Daoy (cell line): Measurements from ENCODE around the gene NUDT19. TPM values are rescaled to one million over a fixed set of nuclear protein-coding genes. Genes with fewer than 3 reads are reported as not detected.
"Not testable (repeated sequence)": the region's sequence is repeated elsewhere in the genome, so short reads cannot be mapped to it uniquely, and the experiment has no call there.

Source experiments
- DNase-seq: peaks from one replicate; pipeline ENCODE4 v3.0.0-alpha.2; 2015; ENCODE audit warnings: low read depth
- total RNA-seq: library from RNA; depleted of rRNA; stranded (reverse); fragments of >200 nt; shearing (Covaris generic); gene quantifications from 2 replicates; pipeline ENCODE4 v1.2.3, GENCODE V29; 2014

NUDT19 gene
- total RNA-seq, 1 experiment from 2014 or later, result 10.5 TPM

DNA sequence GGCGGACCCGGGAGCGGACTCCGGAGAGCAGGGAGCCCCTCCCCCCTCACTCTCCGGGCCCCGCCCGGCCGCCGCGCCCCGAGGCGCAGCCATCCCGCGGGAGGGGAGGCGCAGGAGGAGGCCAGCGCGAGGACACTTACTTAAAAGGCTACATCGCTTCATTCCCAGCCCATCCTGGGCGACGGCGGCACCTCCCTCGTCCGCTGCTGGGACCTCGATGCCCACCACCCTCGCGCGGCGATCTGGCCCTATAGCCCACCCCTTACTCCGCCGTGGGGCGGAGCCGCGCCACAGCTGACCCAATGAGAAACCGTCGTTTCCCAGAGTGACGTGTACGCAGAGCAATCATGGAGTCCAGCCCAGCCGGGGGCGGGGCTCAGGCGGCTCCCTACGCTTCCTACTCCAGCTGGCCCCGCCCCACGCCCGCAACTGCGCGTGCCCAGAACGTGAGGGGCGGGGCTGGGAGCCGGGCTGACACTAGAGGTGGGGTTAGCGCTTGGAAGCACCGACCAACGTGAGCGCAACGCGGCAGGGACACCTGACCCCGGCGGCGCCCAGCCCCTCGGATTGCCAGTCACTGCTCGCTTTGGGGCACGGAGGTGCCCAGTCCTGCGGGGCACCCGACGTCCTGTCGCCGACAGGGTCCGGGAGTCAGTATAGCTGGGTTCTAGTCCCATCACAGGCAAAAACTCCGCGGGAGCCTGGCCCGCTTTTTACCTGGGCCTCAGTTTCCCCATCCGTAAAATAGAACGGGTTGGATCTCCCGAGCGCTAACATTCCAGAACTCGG, 16.5 kb upstream of the NUDT19 start, which contains the start of gene ANKRD27:
Gene ANKRD27, minus strand, starts transcription at position 250 of the 789 bp plus-strand sequence. CDS start 16,165 bp downstream, outside the sequence.
- DNase-seq, result peak; percentile 99

DNA sequence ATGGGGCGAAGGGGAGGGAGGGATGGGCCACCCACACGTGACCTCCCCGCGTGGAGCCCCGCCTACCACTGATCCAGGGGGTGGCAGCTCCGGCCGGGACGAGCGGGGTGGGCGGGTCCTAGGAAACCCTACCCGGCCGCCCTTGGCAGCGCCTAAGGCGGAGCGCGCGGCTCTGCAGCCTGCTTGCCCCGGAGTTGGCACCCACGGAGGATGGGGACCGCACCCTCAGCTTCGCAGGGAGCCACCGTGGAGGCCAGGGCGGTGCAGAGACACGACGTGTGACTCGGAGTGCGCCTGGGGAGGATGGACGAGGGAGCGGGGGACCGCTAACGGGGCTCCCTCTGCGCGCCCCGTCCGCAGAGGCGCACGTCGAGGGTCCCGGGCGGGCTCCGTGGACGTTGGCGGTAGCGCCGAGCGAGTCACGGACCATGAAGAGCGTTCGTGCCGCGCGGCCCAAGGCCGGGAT, 15.9 kb upstream of the NUDT19 start, which contains the start of gene RGS9BP:
Gene RGS9BP, plus strand, starts transcription at position 129 of the 466 bp plus-strand sequence. CDS start 416 bp downstream, outside the sequence.
- DNase-seq, result peak; percentile 86

DNA sequence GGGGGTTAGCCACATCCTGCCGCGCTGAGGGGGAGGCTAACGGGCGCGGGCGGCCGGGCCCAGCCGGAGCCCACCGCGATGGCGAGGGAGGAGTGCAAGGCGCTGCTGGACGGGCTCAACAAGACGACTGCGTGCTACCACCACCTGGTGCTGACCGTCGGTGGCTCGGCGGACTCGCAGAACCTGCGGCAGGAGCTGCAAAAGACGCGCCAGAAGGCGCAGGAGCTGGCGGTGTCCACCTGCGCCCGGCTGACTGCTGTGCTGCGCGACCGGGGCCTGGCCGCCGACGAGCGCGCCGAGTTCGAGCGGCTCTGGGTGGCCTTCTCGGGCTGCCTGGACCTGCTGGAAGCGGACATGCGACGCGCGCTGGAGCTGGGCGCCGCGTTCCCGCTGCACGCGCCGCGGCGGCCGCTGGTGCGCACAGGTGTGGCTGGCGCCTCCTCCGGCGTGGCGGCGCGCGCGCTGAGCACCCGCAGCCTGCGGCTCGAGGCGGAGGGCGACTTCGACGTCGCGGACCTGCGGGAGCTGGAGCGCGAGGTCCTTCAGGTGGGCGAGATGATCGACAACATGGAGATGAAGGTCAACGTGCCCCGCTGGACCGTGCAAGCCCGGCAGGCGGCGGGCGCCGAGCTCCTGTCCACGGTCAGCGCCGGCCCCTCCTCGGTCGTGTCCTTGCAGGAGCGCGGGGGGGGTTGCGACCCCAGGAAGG, 15.3 kb upstream of the NUDT19 start:
- DNase-seq, result peak; percentile 29

DNA sequence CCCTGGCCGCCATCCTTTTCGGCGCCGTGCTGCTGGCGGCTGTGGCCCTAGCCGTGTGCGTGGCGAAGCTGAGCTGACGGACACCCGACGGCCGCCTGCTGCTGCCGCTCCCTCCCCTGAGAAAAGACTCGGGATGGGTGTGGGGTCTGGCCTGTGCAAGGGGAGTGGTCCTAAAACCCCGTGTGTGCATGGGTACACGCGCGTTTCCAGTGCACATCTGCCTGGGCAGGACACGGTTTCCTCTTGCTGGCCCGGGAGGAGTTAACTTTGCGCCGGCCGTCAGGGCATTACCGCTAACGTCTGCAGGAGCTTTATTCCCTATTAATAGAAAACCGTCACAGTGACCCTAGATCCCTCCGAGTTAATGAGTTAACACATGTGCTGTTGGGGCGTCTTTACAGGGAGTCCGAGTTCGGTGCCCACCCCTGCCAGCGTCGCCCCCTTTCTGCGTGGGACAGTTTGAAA, 14.7 kb upstream of the NUDT19 start:
- DNase-seq, result no peak

DNA sequence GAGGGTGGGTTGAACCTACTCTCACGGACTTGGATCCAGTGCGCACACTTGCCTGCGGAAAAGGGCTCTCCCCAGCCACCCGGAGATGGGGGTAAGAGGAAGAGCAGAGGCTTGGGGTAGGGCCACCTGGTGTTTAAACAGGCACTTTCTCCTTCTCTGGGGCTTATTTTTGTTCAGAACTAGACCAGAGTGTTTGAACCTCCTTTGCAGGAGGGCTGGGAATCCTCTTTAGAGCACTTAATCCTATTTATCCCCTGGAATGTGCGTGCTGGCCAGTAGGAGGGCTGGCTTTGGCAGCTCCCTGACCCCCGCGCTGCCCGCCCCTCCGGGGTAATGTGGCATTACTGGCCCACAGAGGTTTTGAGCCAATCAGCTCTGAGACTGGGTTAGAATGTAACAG, 14.0 kb upstream of the NUDT19 start:
- DNase-seq, result no peak

DNA sequence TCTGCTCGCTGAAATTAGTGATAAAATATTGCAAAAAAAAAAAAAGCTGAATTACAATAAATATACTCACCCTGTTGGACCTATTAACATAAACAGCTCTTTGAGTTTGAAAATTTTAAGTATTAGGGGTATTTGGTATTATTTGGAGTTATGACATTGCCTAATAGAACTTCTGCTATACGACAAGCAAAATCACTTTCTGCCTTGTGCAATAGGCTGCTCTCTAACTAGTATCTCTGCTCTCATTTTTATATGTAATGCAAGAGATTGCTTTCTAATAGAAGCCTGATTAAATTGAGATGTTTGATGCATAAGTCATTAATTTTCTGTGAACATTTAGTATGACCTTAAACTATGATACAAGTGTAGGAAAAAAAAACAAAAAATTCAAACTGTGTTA, 10.6 kb upstream of the NUDT19 start:
- no peak for DNase-seq

DNA sequence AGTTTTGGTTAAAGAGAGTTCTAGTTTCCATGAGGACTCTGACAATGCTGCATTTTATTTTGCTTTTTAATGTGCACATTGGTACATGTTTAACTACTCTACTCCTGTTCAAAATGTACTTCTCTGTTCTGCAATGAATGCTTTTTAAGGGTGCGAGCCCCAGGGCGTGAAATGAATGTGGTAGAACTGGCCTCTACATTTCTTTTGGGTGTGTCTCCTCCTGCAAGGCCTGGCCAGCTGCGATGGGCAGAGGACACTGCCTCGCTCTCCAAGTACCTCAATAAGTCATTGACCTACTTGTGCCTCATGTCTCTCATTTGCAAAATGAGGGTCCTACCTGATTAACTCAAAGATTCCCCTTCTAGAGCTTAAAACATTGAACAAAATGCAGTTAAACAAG, 9.3 kb upstream of the NUDT19 start:
- DNase-seq, result no peak

DNA sequence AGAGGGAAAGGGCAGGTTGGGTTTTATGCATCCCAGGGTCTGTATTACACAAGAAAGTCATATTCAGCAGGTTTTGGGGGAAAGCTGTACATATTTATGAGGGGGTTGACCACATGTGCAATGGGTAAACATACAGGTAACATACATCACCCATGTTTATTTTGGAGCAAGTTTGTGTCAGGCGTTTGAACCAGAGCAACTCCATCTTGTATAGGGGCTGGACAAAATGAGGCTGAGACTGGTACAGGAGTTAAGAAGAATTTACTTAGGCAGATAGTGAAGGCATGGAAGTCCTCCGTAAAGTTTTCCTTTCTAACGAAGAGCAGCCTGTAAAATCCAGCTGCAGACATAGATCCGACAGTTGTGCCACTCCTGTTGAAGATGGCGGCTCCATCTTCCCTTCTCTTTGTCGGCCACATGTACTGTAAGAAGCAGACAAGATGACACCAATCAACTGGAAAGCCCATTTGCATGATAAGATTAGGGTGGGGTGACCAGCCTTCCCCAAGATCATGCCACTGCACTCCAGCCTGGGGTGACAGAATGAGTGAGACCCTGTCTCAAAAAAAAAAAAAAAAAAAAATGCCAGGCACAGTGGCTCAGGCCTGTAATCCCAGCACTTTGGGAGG, 4.7 kb upstream of the NUDT19 start:
- DNase-seq, result no peak

DNA sequence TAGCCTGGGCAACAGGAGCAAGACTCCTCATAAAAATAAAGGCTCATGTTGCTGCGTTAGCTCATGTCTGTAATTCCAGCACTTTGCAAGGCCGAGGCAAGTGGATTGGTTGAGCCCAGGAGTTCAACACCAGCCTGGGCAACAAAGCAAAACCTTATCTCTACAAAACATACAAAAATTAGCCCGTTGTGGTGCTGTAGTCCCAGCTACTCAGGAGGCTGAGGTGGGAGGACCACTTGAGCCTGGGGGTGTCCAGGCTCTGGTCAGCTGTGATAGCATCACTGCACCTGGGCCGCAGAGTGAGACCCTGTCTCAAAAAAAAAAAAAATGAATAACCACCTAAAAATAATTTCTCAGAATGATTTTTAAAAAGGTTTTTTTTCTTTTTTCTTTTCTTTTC, 3.9 kb upstream of the NUDT19 start:
- no peak for DNase-seq

DNA sequence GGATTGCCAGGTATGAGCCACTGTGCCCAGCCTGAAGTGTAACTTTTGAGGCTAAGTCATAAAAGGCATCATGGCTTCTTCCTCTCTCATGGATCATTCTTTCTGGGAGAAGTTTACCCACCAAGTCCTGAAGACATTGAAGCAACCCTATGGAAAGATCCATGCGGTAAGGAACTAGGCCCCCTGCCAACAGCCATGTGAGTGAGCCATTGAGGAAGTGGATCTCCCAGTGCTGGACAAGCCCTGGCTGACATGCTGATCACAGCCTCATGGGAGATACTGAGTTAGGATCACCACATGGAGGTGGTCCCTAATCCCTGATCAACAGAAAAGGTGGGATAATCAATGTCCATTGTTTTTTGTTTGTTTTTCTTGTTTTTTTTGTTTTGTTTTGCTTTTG, 3.3 kb upstream of the NUDT19 start:
- DNase-seq, result no peak

DNA sequence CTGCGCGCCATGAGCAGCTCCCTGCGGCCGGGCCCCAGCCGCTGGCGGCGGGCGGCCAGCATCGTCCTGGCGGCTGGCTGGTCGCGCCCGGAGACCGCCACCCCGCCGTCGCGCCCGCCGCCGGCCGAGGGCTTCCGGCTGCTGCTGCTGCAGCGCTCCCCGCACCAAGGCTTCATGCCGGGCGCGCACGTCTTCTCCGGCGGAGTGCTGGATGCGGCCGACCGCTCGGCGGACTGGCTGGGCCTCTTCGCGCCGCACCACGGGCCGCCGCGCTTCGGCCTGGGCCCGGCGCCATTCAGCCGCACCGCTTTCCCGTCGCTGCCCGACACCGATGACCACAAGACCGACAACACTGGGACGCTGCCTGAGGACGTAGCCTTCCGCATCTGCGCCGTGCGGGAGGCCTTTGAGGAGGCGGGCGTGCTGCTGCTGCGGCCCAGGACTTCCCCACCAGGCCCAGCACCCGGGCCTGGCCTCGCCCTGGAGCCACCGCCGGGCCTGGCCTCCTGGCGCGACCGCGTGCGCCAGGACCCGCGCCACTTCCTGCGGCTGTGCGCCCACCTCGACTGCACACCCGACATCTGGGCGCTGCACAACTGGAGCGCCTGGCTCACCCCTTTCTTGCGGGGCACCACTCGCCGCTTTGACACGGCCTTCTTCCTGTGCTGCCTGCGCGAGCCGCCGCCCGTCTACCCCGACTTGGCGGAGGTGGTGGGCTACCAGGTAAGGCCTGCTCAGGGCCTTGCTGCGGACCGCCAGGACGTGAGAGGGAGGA, 518 bp downstream of the NUDT19 start:
- peak; percentile 78 for DNase-seq

DNA sequence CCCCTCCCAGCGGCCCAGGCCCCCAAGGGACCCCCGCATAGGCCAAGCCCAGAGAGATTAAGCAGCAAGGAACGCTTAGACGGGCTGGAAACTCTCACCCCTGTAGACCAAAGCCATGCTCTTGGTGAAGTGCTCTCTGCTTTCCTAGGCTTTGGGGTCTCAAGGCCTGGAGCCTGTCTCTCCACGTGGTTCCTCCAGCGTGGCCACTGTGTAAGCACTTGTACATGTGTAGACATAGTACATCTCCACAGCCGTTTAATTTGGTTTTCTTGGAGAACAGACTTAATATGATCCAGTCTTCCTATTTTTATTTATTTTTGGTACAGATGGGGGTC, 1.1 kb downstream of the NUDT19 start:
- no peak for DNase-seq

DNA sequence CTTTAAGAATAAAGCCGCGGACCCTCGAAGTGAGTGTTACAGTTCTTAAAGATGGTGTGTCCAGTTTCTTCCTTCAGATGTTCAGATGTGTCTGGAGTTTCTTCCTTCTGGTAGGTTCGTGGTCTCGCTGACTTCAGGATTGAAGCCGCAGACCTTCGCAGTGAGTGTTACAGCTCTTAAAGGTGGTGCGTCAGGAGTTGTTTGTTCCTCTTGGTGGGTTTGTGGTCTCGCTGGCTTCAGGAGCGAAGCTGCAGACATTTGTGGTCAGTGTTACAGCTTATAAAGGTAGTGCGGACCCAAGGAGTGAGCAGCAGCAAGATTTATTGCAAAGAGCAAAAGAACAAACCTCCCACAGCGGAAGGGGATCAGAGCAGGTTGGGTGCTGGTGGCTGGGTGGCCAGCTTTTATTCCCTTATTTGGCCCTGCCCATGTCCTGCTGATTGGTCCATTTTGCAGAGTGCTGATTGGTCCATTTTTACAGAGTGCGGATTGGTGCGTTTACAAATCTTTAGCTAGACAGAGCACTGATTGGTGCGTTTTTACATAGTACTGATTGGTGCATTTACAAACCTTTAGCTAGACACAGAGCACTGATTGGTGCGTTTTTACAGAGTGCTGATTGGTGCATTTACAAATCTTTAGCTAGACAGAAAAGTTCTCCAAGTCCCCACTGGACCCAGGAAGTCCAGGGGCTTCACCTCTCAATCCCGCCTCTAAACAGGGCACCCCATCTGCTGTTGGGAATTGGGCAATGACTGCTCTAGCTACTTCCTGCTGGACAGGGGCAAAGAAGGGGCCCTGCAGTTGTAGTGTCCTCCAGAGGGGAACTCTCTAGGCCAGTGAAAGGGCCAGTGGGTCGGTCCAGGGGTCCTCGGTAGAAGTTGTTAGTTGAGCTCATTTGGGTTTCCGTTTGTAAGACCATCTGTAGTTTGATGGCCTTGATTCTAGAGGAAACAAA, 1.8 kb downstream of the NUDT19 start:
- not testable (repeated sequence) for DNase-seq

DNA sequence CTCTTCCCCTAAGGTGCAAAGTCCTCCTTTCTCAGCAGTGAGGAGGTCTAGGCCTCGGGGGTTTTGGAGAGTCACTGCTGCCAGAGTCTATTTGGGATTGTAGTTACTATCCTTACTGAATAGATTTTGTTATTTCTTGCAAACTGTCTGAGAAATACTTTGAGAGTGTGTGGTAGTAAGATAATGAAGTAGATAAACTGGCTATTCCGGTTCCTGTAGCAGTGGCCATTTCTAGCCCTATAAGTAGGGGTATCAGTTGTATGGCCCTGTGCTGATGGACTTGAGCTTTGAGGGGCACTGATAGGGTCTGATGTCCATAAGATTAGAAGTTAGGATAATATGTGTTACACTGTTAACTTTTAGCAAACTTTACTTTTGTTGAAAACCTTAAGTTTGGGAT, 2.7 kb downstream of the NUDT19 start:
- DNase-seq, result not testable (repeated sequence)

DNA sequence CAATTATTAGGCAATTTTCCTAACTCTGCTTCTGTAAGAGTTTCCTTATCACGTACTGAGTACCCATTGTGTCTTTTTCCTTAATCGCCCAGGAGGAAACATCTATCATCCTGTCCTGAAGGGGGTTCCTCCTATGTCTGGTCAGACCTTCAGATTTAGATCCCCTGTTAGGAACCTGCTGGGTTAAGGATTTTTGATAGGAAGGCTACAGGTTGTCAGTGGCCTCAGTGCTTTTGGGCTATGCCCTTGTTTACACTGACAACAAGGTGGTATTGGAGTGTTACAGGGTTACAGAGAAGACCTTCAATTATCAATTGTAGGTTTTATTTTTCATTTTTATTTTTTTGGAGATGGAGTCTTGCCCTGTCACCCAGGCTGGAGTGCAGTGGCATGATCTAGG, 3.2 kb downstream of the NUDT19 start:
- DNase-seq, result not testable (repeated sequence)

DNA sequence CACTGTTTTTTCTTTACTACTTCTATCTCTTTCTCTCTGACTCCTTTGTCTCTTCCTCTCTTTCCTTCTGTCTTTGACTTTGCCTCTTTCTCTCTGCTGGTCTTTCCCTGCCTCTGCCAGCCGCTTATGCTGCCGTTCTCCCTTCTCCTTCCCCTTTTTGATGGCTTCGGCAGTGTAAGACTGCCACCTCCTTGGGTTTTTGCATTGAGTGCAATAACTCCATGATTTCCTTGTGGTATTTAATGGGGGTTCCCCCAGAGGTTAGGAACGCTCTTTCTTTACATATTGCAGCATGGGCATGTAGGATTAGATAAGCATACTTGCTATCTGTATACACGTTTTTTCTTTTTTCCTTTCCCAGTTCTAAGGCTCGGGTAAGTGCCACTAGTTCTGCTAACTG, 3.9 kb downstream of the NUDT19 start:
- not testable (repeated sequence) for DNase-seq

DNA sequence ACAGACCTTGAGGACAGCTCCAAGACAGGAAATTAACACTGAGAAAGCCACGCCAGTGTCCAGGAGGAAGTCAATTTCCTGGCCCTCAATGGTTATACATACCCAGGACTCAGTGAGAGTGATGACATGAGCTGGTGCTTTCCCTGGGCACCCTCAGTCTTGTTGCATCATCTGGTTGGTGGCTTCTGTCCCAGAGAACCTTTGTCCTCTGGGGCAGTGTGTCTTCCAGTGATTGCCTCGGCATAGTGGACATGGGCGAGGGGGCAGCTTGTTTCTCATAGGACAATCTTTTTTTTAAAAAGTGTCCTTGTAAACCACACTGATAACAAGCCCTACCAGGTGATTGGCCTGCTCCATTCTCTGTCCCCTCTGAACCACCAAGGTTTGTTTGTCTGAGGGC, 5.2 kb downstream of the NUDT19 start:
- DNase-seq, result not testable (repeated sequence)

DNA sequence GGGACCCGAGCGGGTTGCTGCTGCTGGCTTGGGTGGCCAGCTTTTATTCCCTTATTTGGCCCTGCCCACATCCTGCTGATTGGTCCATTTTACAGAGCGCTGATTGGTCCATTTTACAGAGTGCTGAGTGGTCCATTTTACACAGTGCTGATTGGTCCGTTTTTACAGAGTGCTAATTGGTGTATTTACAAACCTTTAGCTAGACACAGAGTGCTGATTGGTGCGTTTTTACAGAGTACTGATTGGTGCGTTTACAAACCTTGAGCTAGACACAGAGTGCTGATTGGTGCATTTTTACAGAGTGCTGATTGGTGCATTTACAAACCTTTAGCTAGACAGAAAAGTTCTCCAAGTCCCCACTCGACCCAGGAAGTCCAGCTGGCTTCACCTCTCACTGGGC, 8.5 kb downstream of the NUDT19 start:
- not testable (repeated sequence) for DNase-seq

DNA sequence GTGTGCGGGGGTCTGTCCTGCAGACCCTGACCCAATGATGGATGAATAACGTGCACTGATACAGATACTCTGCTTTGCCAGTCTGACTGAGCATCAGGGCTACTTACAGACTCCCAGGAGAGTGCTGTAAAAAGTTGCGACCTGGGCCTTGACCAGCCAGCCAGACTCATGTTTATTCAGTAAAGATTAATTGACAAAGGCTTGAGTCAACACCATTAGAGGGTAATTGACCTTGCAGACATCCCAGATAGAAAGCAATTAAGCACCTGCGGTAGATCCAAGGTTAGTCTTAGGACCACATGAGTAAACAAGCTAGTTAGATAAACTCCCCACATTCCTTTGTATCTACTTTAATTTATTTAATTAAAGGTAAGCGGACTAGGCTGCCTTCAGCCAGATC, 10.4 kb downstream of the NUDT19 start:
- DNase-seq, result no peak

DNA sequence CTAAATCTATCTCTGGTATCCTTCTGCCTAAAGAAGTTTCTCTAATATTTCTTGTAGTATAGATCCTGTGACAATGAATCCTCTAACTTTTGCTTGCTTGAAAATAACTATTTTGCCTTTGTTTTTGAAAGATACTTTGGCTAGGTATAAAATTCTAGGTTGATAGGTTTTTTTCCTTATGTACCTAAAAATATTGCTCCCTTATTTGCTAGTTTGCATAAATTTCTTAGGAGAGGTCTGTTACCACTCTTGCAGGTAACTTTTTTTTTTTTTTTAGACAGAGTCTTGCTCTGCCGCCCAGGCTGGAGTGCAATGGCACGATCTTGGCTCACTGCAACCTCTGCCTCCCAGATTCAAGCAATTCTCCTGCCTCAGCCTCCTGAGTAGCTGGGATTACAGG, 12.4 kb downstream of the NUDT19 start:
- not testable (repeated sequence) for DNase-seq
